ENCODE data around the gene ZDHHC21.

Gene ZDHHC21

GRCh38 chr9:14723301-14723700 is 30.1 kb upstream of the ZDHHC21 start:
- Histone ChIP-seq H2BK5ac (ENCODE audit: low read length) (peak overlapping the region; percentile 94), H2AK5ac (ENCODE audit: low read length) (no peak overlapping the region), H3K79me1 (ENCODE audit: low read length) (peaks cover 2% of the 10 kb centered on the region), H3K18ac (ENCODE audit: low read length) (no peak overlapping the region), H3K4ac (ENCODE audit: low read depth, low read length) (no peak overlapping the region), H3K56ac (ENCODE audit: low read length) (no peak overlapping the region), H2BK120ac (ENCODE audit: low read depth, low read length) (no peak overlapping the region), H4K5ac (ENCODE audit: low read length) (no peak overlapping the region), H3K23ac (ENCODE audit: low read length) (no peak overlapping the region), H3K9ac (ENCODE audit: low read length) (no peak overlapping the region), H3K79me2 (ENCODE audit: control insufficient read depth, insufficient read depth, low read length) (peaks cover 12% of the 10 kb centered on the region), H4K8ac (ENCODE audit: low read depth, low read length) (no peak overlapping the region), H3K27me3 (ENCODE audit: insufficient read depth, low read length, poor library complexity) (no peaks in the 10 kb centered on the region), H3K36me3 (ENCODE audit: control insufficient read depth, insufficient read depth, low read length) (peaks cover 6% of the 10 kb centered on the region), H3K4me3 (ENCODE audit: low read length) (no peak overlapping the region), H3K4me1 (ENCODE audit: control insufficient read depth, low read depth, low read length) (peaks cover 7% of the 10 kb centered on the region), H3K4me2 (ENCODE audit: low read length) (no peak overlapping the region), H2BK15ac (replicated peaks; ENCODE audit: low read depth) (no peak overlapping the region), H3K27ac (ENCODE audit: low read depth, low read length) (no peak overlapping the region)
- WGBS (ENCODE audit: extremely low coverage, insufficient coverage, low lambda C conversion rate): no CpG with 5 or more reads among the region's 4 CpGs
- peak; percentile 95 for DNase-seq

- Histone ChIP-seq H3K4ac (ENCODE audit: low read depth, low read length) (no peak within 1 kb of the TSS), H3K9ac (ENCODE audit: low read length) (peak within 1 kb of the TSS; percentile 96), H2BK15ac (replicated peaks; ENCODE audit: low read depth) (no peak within 1 kb of the TSS), H3K23ac (ENCODE audit: low read length) (no peak within 1 kb of the TSS), H3K4me2 (ENCODE audit: low read length) (peak within 1 kb of the TSS; percentile 46), H3K79me2 (ENCODE audit: control insufficient read depth, insufficient read depth, low read length) (peaks cover 12% of the 10 kb centered on the region), H4K5ac (ENCODE audit: low read length) (peak within 1 kb of the TSS; percentile 29), H2AK5ac (ENCODE audit: low read length) (no peak within 1 kb of the TSS), H3K56ac (ENCODE audit: low read length) (peak within 1 kb of the TSS; percentile 79), H3K27me3 (ENCODE audit: insufficient read depth, low read length, poor library complexity) (no peaks in the 10 kb centered on the region), H3K36me3 (ENCODE audit: control insufficient read depth, insufficient read depth, low read length) (peaks cover 6% of the 10 kb centered on the region), H3K18ac (ENCODE audit: low read length) (peak within 1 kb of the TSS; percentile 79), H2BK5ac (ENCODE audit: low read length) (peak within 1 kb of the TSS; percentile 94), H3K4me1 (ENCODE audit: control insufficient read depth, low read depth, low read length) (peaks cover 7% of the 10 kb centered on the region), H3K79me1 (ENCODE audit: low read length) (peaks cover 2% of the 10 kb centered on the region), H3K27ac (ENCODE audit: low read depth, low read length) (peak within 1 kb of the TSS; percentile 82), H3K4me3 (ENCODE audit: low read length) (peak within 1 kb of the TSS; percentile 82), H2BK120ac (ENCODE audit: low read depth, low read length) (peak within 1 kb of the TSS; percentile 73), H4K8ac (ENCODE audit: low read depth, low read length) (peak within 1 kb of the TSS; percentile 89)
- peak; percentile 99 for DNase-seq
- no CpG with 5 or more reads among the region's 7 CpGs for WGBS (ENCODE audit: extremely low coverage, insufficient coverage, low lambda C conversion rate)
Observed at GRCh38 chr9:14722391-14723035, 29.3 kb upstream of the ZDHHC21 start, which contains the start of gene CER1. Gene CER1, minus strand, starts transcription at chr9:14722733. Its CDS starts 61 bp downstream, at chr9:14722672.

GRCh38 chr9:14719231-14719923 is 26.1 kb upstream of the ZDHHC21 start:
- H3K23ac ChIP-seq (ENCODE audit: low read length): no peak overlapping the region
- H4K8ac ChIP-seq (ENCODE audit: low read depth, low read length): no peak overlapping the region
- no peak overlapping the region for H3K18ac ChIP-seq (ENCODE audit: low read length)
- no peak overlapping the region for H2BK15ac ChIP-seq (replicated peaks; ENCODE audit: low read depth)
- no peaks in the 10 kb centered on the region for H3K4me1 ChIP-seq (ENCODE audit: control insufficient read depth, low read depth, low read length)
- peaks cover 6% of the 10 kb centered on the region for H3K36me3 ChIP-seq (ENCODE audit: control insufficient read depth, insufficient read depth, low read length)
- H3K27me3 ChIP-seq (ENCODE audit: insufficient read depth, low read length, poor library complexity): no peaks in the 10 kb centered on the region
- no peak overlapping the region for H2AK5ac ChIP-seq (ENCODE audit: low read length)
- peaks cover 2% of the 10 kb centered on the region for H3K79me1 ChIP-seq (ENCODE audit: low read length)
- H2BK5ac ChIP-seq (ENCODE audit: low read length): no peak overlapping the region
- H2BK120ac ChIP-seq (ENCODE audit: low read depth, low read length): no peak overlapping the region
- peak overlapping the region; percentile 79 for H3K9ac ChIP-seq (ENCODE audit: low read length)
- H3K4ac ChIP-seq (ENCODE audit: low read depth, low read length): no peak overlapping the region
- peak overlapping the region; percentile 88 for H3K56ac ChIP-seq (ENCODE audit: low read length)
- H3K4me3 ChIP-seq (ENCODE audit: low read length): peak overlapping the region; percentile 64
- no peak overlapping the region for H3K27ac ChIP-seq (ENCODE audit: low read depth, low read length)
- no CpG with 5 or more reads among the region's 8 CpGs for WGBS (ENCODE audit: extremely low coverage, insufficient coverage, low lambda C conversion rate)
- no peak overlapping the region for H4K5ac ChIP-seq (ENCODE audit: low read length)
- H3K79me2 ChIP-seq (ENCODE audit: control insufficient read depth, insufficient read depth, low read length): peaks cover 12% of the 10 kb centered on the region
- H3K4me2 ChIP-seq (ENCODE audit: low read length): no peak overlapping the region
- no peak for DNase-seq

GRCh38 chr9:14715102-14715501 is 21.9 kb upstream of the ZDHHC21 start:
- Histone ChIP-seq H3K4me1 (ENCODE audit: control insufficient read depth, low read depth, low read length) (no peaks in the 10 kb centered on the region), H3K23ac (ENCODE audit: low read length) (no peak overlapping the region), H3K36me3 (ENCODE audit: control insufficient read depth, insufficient read depth, low read length) (peaks cover 2% of the 10 kb centered on the region), H3K4me2 (ENCODE audit: low read length) (no peak overlapping the region), H3K18ac (ENCODE audit: low read length) (no peak overlapping the region), H4K8ac (ENCODE audit: low read depth, low read length) (no peak overlapping the region), H3K27ac (ENCODE audit: low read depth, low read length) (no peak overlapping the region), H3K9ac (ENCODE audit: low read length) (no peak overlapping the region), H3K56ac (ENCODE audit: low read length) (no peak overlapping the region), H3K4me3 (ENCODE audit: low read length) (no peak overlapping the region), H2BK120ac (ENCODE audit: low read depth, low read length) (no peak overlapping the region), H2AK5ac (ENCODE audit: low read length) (no peak overlapping the region), H3K27me3 (ENCODE audit: insufficient read depth, low read length, poor library complexity) (no peaks in the 10 kb centered on the region), H3K4ac (ENCODE audit: low read depth, low read length) (no peak overlapping the region), H3K79me2 (ENCODE audit: control insufficient read depth, insufficient read depth, low read length) (peaks cover 2% of the 10 kb centered on the region), H2BK15ac (replicated peaks; ENCODE audit: low read depth) (no peak overlapping the region), H2BK5ac (ENCODE audit: low read length) (no peak overlapping the region), H3K79me1 (ENCODE audit: low read length) (no peaks in the 10 kb centered on the region), H4K5ac (ENCODE audit: low read length) (no peak overlapping the region)
- WGBS (ENCODE audit: extremely low coverage, insufficient coverage, low lambda C conversion rate): no CpG with 5 or more reads among the region's 4 CpGs
- peak; percentile 80 for DNase-seq

- Histone ChIP-seq H3K79me1 (ENCODE audit: low read length) (no peaks in the 10 kb centered on the region), H4K5ac (ENCODE audit: low read length) (no peak overlapping the region), H3K4me2 (ENCODE audit: low read length) (no peak overlapping the region), H3K56ac (ENCODE audit: low read length) (no peak overlapping the region), H2BK15ac (replicated peaks; ENCODE audit: low read depth) (no peak overlapping the region), H3K36me3 (ENCODE audit: control insufficient read depth, insufficient read depth, low read length) (no peaks in the 10 kb centered on the region), H3K4ac (ENCODE audit: low read depth, low read length) (no peak overlapping the region), H3K4me3 (ENCODE audit: low read length) (no peak overlapping the region), H2AK5ac (ENCODE audit: low read length) (no peak overlapping the region), H3K27ac (ENCODE audit: low read depth, low read length) (no peak overlapping the region), H3K23ac (ENCODE audit: low read length) (no peak overlapping the region), H3K79me2 (ENCODE audit: control insufficient read depth, insufficient read depth, low read length) (no peaks in the 10 kb centered on the region), H3K4me1 (ENCODE audit: control insufficient read depth, low read depth, low read length) (no peaks in the 10 kb centered on the region), H3K27me3 (ENCODE audit: insufficient read depth, low read length, poor library complexity) (no peaks in the 10 kb centered on the region), H2BK120ac (ENCODE audit: low read depth, low read length) (no peak overlapping the region), H3K9ac (ENCODE audit: low read length) (no peak overlapping the region), H4K8ac (ENCODE audit: low read depth, low read length) (no peak overlapping the region), H2BK5ac (ENCODE audit: low read length) (no peak overlapping the region), H3K18ac (ENCODE audit: low read length) (no peak overlapping the region)
- no CpG with 5 or more reads among the region's 3 CpGs for WGBS (ENCODE audit: extremely low coverage, insufficient coverage, low lambda C conversion rate)
- no peak for DNase-seq
Observed at GRCh38 chr9:14713187-14713767, 20.0 kb upstream of the ZDHHC21 start.
